ENCODE results near the gene DCC. TPM values are rescaled to one million over a fixed set of nuclear protein-coding genes. Genes with fewer than 3 reads are reported as not detected.

DCC gene
- total RNA-seq, 1 experiment from 2014 or later: not detected

DNA sequence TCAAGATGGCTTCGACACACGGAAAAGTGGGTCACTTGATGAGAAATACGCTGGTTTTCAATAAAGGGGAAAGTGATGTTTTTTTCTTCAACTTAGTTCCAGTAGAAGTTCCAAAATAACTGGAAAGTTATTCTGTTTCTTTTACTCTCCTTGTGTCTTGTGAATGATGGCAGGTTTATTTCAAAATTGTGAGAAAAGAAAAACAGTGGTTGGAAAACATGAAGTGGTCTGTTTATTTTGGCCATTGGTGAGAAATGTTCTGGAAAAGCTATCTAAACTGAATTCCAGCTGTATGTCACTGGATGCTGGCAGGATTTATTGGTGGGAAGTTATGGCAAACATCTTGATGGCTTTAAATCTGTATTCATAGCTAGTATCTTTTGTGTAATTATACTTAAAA lies 484.1 kb downstream of the DCC start:
- DNase-seq (ENCODE audit: low read depth, low spot score): no peak
- Histone ChIP-seq H3K27ac (ENCODE audit: low read depth, low read length) (no peak overlapping the region), H4K20me1 (ENCODE audit: insufficient read depth) (no peaks in the 10 kb centered on the region), H3K4me2 (ENCODE audit: low read length) (no peak overlapping the region), H3K4me3 (replicated peaks in 1 of 2; ENCODE audit: low read depth in 1 of 2, low read length in 2 of 2) (no peak overlapping the region), H3K36me3 (ENCODE audit: control insufficient read depth in 1 of 2, insufficient read depth in 2 of 2, low read length in 2 of 2) (no peaks in the 10 kb centered on the region), H3K79me2 (ENCODE audit: insufficient read depth, low read length) (no peaks in the 10 kb centered on the region), H3K27me3 (ENCODE audit: insufficient read depth, low read length) (no peaks in the 10 kb centered on the region), H3K4me1 (ENCODE audit: control insufficient read depth in 1 of 2, insufficient read depth in 2 of 2, low read length in 2 of 2) (no peaks in the 10 kb centered on the region), H3K9me2 (ENCODE audit: insufficient read depth) (no peaks in the 10 kb centered on the region), H2AFZ (ENCODE audit: low read depth, low read length, poor library complexity, severe bottlenecking) (no peak overlapping the region), H3K9ac (ENCODE audit: low read length) (no peak overlapping the region), H3K9me3 (ENCODE audit: control insufficient read depth in 1 of 2, insufficient read depth in 1 of 2, low read depth in 1 of 2, low read length in 2 of 2) (peaks cover 12 to 27% of the 10 kb centered on the region in 2 experiments; a peak in 2 of 4 replicates)
- POLR2A ChIA-PET: no interaction called here
- RAD21 ChIA-PET (ENCODE audit: low non-redundant PET in 1 of 2, low total read pairs in 2 of 2, uncharacterized antibody in 2 of 2, unreplicated experiment in 2 of 2): no interaction called here
- no peak for ATAC-seq
- BruUV-seq (replicated peaks): no TSS peak
- intact Hi-C loops (cut with micrococcal nuclease): no loop called here
- no peak for TF ChIP-seq ZNF274 (IDR thresholded peaks at IDR 0.05; ENCODE audit: low read depth, low read length)
- TF ChIP-seq SIN3A (IDR thresholded peaks at IDR 0.05; ENCODE audit: low read depth): no peak
- no peak for TF ChIP-seq YY1 (IDR thresholded peaks at IDR 0.05; ENCODE audit: extremely low read depth, insufficient replicate concordance, low read depth, low read length)
- TF ChIP-seq POLR2AphosphoS5 (IDR thresholded peaks at IDR 0.05; ENCODE audit: low read depth, low read length): no peak
- TF ChIP-seq, protein P1, sequence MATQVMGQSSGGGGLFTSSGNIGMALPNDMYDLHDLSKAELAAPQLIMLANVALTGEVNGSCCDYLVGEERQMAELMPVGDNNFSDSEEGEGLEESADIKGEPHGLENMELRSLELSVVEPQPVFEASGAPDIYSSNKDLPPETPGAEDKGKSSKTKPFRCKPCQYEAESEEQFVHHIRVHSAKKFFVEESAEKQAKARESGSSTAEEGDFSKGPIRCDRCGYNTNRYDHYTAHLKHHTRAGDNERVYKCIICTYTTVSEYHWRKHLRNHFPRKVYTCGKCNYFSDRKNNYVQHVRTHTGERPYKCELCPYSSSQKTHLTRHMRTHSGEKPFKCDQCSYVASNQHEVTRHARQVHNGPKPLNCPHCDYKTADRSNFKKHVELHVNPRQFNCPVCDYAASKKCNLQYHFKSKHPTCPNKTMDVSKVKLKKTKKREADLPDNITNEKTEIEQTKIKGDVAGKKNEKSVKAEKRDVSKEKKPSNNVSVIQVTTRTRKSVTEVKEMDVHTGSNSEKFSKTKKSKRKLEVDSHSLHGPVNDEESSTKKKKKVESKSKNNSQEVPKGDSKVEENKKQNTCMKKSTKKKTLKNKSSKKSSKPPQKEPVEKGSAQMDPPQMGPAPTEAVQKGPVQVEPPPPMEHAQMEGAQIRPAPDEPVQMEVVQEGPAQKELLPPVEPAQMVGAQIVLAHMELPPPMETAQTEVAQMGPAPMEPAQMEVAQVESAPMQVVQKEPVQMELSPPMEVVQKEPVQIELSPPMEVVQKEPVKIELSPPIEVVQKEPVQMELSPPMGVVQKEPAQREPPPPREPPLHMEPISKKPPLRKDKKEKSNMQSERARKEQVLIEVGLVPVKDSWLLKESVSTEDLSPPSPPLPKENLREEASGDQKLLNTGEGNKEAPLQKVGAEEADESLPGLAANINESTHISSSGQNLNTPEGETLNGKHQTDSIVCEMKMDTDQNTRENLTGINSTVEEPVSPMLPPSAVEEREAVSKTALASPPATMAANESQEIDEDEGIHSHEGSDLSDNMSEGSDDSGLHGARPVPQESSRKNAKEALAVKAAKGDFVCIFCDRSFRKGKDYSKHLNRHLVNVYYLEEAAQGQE (IDR thresholded peaks at IDR 0.05; ENCODE audit: low read depth): no peak
- no peak for TF ChIP-seq TCF7L2 (IDR thresholded peaks at IDR 0.05; ENCODE audit: borderline replicate concordance, extremely low read depth, insufficient read depth, insufficient read length)
- TF ChIP-seq ATF3 (IDR thresholded peaks at IDR 0.05): no peak
- TF ChIP-seq JUND (IDR thresholded peaks at IDR 0.05): no peak
- TF ChIP-seq RAD21 (IDR thresholded peaks at IDR 0.05; ENCODE audit: low read depth): no peak
- TF ChIP-seq, protein P2, sequence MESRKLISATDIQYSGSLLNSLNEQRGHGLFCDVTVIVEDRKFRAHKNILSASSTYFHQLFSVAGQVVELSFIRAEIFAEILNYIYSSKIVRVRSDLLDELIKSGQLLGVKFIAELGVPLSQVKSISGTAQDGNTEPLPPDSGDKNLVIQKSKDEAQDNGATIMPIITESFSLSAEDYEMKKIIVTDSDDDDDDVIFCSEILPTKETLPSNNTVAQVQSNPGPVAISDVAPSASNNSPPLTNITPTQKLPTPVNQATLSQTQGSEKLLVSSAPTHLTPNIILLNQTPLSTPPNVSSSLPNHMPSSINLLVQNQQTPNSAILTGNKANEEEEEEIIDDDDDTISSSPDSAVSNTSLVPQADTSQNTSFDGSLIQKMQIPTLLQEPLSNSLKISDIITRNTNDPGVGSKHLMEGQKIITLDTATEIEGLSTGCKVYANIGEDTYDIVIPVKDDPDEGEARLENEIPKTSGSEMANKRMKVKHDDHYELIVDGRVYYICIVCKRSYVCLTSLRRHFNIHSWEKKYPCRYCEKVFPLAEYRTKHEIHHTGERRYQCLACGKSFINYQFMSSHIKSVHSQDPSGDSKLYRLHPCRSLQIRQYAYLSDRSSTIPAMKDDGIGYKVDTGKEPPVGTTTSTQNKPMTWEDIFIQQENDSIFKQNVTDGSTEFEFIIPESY (IDR thresholded peaks at IDR 0.05; ENCODE audit: extremely low read depth, insufficient replicate concordance, low read length): no peak
- TF ChIP-seq EZH2 (IDR thresholded peaks at IDR 0.05): no peak
- TF ChIP-seq POLR2A (IDR thresholded peaks at IDR 0.05; ENCODE audit: borderline replicate concordance, extremely low read depth, insufficient read depth, insufficient read length): no peak
- no peak for TF ChIP-seq EGR1 (IDR thresholded peaks at IDR 0.05; ENCODE audit: low read depth)
- TF ChIP-seq CTCF (IDR thresholded peaks at IDR 0.05 in 2 of 3, conservative IDR thresholded peaks at IDR 0.05 in 1 of 3; ENCODE audit: borderline replicate concordance in 1 of 3, insufficient read depth in 1 of 3, low read depth in 2 of 3, low read length in 2 of 3): no peak
- no peak for TF ChIP-seq SP1 (IDR thresholded peaks at IDR 0.05; ENCODE audit: low read depth)
- no peak for TF ChIP-seq ZFX (IDR thresholded peaks at IDR 0.05)
- CTCF ChIA-PET: no interaction called here

Measured in HCT116 (cell line).